HepG2 (cell line): ENCODE measurements around the gene GPRC5B. TPM values are rescaled to one million over a fixed set of nuclear protein-coding genes. Genes with fewer than 3 reads are reported as not detected.

Experiments used
- ATAC-seq: fragments of 200-7000 bp; cut with Tn5 transposase; 3 replicates; pipeline ENCODE4 v1.9.1; 2020; ENCODE audit warnings: mild to moderate bottlenecking, moderate library complexity
- BruUV-seq: library from RNA; stranded (reverse); fragments of 400-500 nt; replicated peaks from 2 replicates; lab custom pipeline; 2021; lab: Mats Ljungman, UMichigan
- CTCF ChIA-PET: fragments of 300-600 bp; formaldehyde crosslinking; extraction: SDS; loops from one replicate; lab custom pipeline; 2021; ENCODE audit warnings: low total read pairs, inconsistent platforms, low intra/inter-chr PET ratio; lab: Yijun Ruan, JAX
- POLR2A ChIA-PET: fragments of 350-600 bp; sonication (Branson Sonifier 250); formaldehyde crosslinking; loops from one replicate; lab custom pipeline; 2020; ENCODE audit warnings: antibody characterized with exemption, inconsistent platforms; lab: Yijun Ruan, JAX
- DNase-seq: peaks from one replicate; pipeline ENCODE4 v3.0.0-alpha.2; 2015; ENCODE audit warnings: low spot score
- FAIRE-seq: peaks from 3 replicates; lab custom pipeline; 2011; peaks lifted over from hg19 to GRCh38; lab: Jason Lieb, UNC
- H2AFZ ChIP-seq: one replicate; pipeline ENCODE4 v1.6.1; 2011; ENCODE audit warnings: low read length, inconsistent platforms
- H3K27ac ChIP-seq: fragments of 300-600 bp; 3 replicates; pipeline ENCODE4 v1.8.0; 2011; ENCODE audit warnings: mixed run types, mild to moderate bottlenecking, mixed read lengths, low read length, inconsistent platforms; ENCODE audit not compliant: insufficient read depth; ENCODE audit errors: extremely low read length
- H3K27me3 ChIP-seq, 2 experiments: fragments of 200-600 bp in 1 of 2; 2 replicates in 1 of 2; 3 replicates in 1 of 2; pipeline versions ENCODE4 v1.6.0 to v1.8.0; 2011; ENCODE audit warnings: low read length in 2 of 2, mild to moderate bottlenecking in 2 of 2, moderate library complexity in 2 of 2, inconsistent platforms in 1 of 2; ENCODE audit not compliant: insufficient read depth in 2 of 2, control insufficient read depth in 1 of 2
- H3K36me3 ChIP-seq, 2 experiments: fragments of 200-600 bp in 1 of 2; replicated peaks in 1 of 2; 2 replicates in 1 of 2; 3 replicates in 1 of 2; pipeline versions ENCODE4 v1.5.1 to v1.8.0; 2011; ENCODE audit warnings: low read length in 2 of 2, inconsistent platforms in 1 of 2; ENCODE audit not compliant: insufficient read depth in 2 of 2, control insufficient read depth in 1 of 2
- H3K4me1 ChIP-seq: 2 replicates; pipeline ENCODE4 v1.5.1; 2012; ENCODE audit warnings: low read length, inconsistent platforms; ENCODE audit not compliant: insufficient read depth
- H3K4me2 ChIP-seq: 2 replicates; pipeline ENCODE4 v1.6.0; 2011; ENCODE audit warnings: low read depth, low read length, inconsistent platforms
- H3K4me3 ChIP-seq, 3 experiments: fragments of 200-600 bp in 1 of 3; sonication (generic), shearing (Covaris generic) in 1 of 3; replicated peaks in 1 of 3; 2 replicates each; pipeline ENCODE4 v1.5.1; 2011 to 2016; ENCODE audit warnings: low read length in 3 of 3, inconsistent platforms in 2 of 3, low read depth in 2 of 3, mild to moderate bottlenecking in 2 of 3, control low read depth in 1 of 3, mixed read lengths in 1 of 3; ENCODE audit not compliant: insufficient read depth in 1 of 3
- H3K79me2 ChIP-seq: one replicate; pipeline ENCODE4 v1.6.1; 2011; ENCODE audit warnings: low read length, inconsistent platforms; ENCODE audit not compliant: insufficient read depth
- H3K9ac ChIP-seq: 2 replicates; pipeline ENCODE4 v1.6.0; 2011; ENCODE audit warnings: mild to moderate bottlenecking, low read depth, low read length, inconsistent platforms; ENCODE audit not compliant: insufficient read depth
- H3K9me3 ChIP-seq: 2 replicates; pipeline ENCODE4 v1.5.1; 2012; ENCODE audit warnings: mild to moderate bottlenecking, low read length
- H4K20me1 ChIP-seq: 2 replicates; pipeline ENCODE4 v1.6.0; 2011; ENCODE audit warnings: inconsistent platforms, mild to moderate bottlenecking, low read length, moderate library complexity; ENCODE audit not compliant: insufficient read depth
- BRCA1 ChIP-seq: sonication (generic); formaldehyde crosslinking; IDR thresholded peaks from 2 replicates; pipeline ENCODE4 v1.4.0; 2020; ENCODE audit warnings: missing genetic modification reagents
- ISL2 ChIP-seq: sonication (generic); formaldehyde crosslinking; IDR thresholded peaks from 2 replicates; pipeline ENCODE4 v1.5.0; 2020; ENCODE audit warnings: missing genetic modification reagents
- MYNN ChIP-seq: sonication (generic); formaldehyde crosslinking; IDR thresholded peaks from 2 replicates; pipeline ENCODE4 v1.4.0; 2020; ENCODE audit warnings: mild to moderate bottlenecking, low read depth, missing genetic modification reagents
- NFRKB ChIP-seq: fragments of 450-650 bp; IDR thresholded peaks from 2 replicates; pipeline ENCODE4 v1.6.1; 2017
- NFYB ChIP-seq: sonication (generic); formaldehyde crosslinking; IDR thresholded peaks from 2 replicates; pipeline ENCODE4 v1.4.0; 2020; ENCODE audit warnings: missing genetic modification reagents
- NKX3-1 ChIP-seq: sonication (generic); formaldehyde crosslinking; IDR thresholded peaks from 2 replicates; pipeline ENCODE4 v1.5.0; 2020; ENCODE audit warnings: missing genetic modification reagents
- SMAD9 ChIP-seq: sonication (generic); formaldehyde crosslinking; IDR thresholded peaks from 2 replicates; pipeline ENCODE4 v1.5.1; 2020; ENCODE audit warnings: mild to moderate bottlenecking, missing genetic modification reagents
- STAG1 ChIP-seq: sonication (generic); formaldehyde crosslinking; IDR thresholded peaks from 2 replicates; pipeline ENCODE4 v1.4.0; 2020; ENCODE audit warnings: missing genetic modification reagents
- ZNF546 ChIP-seq: sonication (generic); formaldehyde crosslinking; conservative IDR thresholded peaks from 2 replicates; pipeline ENCODE4 v1.8.1; 2023; ENCODE audit warnings: mild to moderate bottlenecking, missing genetic modification reagents
- ZNF556 ChIP-seq: sonication (generic); formaldehyde crosslinking; IDR thresholded peaks from 2 replicates; pipeline ENCODE4 v1.4.0; 2020; ENCODE audit warnings: mild to moderate bottlenecking, missing genetic modification reagents, borderline replicate concordance
- ZNF563 ChIP-seq: sonication (generic); formaldehyde crosslinking; IDR thresholded peaks from 2 replicates; pipeline ENCODE4 v1.8.0; 2022; ENCODE audit warnings: mild to moderate bottlenecking, moderate library complexity, missing genetic modification reagents
- WGBS: methylation state at CpG from one replicate; pipeline ENCODE4 v1.1.6; 2017; ENCODE audit warnings: low lambda C conversion rate; 5-methylcytosine and 5-hydroxymethylcytosine counted together
- in situ Hi-C: cut with HindIII; loops from 2 replicates; pipeline ENCODE4 v1.10.0; 2017; ENCODE audit warnings: low pct_unique_long_range_greater_than_20kb; ENCODE audit not compliant: extremely low pct_ligation_motif_present
- intact Hi-C: fragments of 100-400 bp; cut with micrococcal nuclease; formaldehyde crosslinking; loops from one replicate; pipeline ENCODE4 v1.10.0; 2022; ENCODE audit not compliant: unreplicated experiment
- polyA plus RNA-seq, 8 experiments: library from polyadenylated mRNA; depleted of rRNA in 3 of 8; stranded (reverse) in 7 of 8; unstranded in 1 of 8; fragments of >200 nt; fragmentation: Illumina TruSeq in 4 of 8; extraction: Trizol in 4 of 8; gene quantifications; 2 replicates each; pipeline versions ENCODE4 v1.2.1 to v1.2.3, GENCODE V29; 2011 to 2016; ENCODE audit warnings: low read depth in 4 of 8, missing spikeins in 1 of 8, mixed read lengths in 1 of 8; ENCODE audit not compliant: insufficient read depth in 1 of 8
- total RNA-seq, 5 experiments: library from RNA; depleted of rRNA; stranded (reverse); fragments of >200 nt; fragmentation: Illumina TruSeq; extraction: Trizol; gene quantifications; 2 replicates each; pipeline ENCODE4 v1.2.3, GENCODE V29; 2016; ENCODE audit warnings: low read depth in 1 of 5
- TF ChIP-seq, protein P1 (sequence below): sonication (generic); formaldehyde crosslinking; IDR thresholded peaks from 2 replicates; pipeline ENCODE4 v1.8.0; 2022; ENCODE audit warnings: missing genetic modification reagents, mild to moderate bottlenecking, borderline replicate concordance

The GPRC5B gene
- total and polyA plus RNA-seq, 2 of the 13 experiments (the other 11 are each of a cell fraction or from before 2014, with no cell fraction given), result 0.46 to 0.53 TPM

DNA sequence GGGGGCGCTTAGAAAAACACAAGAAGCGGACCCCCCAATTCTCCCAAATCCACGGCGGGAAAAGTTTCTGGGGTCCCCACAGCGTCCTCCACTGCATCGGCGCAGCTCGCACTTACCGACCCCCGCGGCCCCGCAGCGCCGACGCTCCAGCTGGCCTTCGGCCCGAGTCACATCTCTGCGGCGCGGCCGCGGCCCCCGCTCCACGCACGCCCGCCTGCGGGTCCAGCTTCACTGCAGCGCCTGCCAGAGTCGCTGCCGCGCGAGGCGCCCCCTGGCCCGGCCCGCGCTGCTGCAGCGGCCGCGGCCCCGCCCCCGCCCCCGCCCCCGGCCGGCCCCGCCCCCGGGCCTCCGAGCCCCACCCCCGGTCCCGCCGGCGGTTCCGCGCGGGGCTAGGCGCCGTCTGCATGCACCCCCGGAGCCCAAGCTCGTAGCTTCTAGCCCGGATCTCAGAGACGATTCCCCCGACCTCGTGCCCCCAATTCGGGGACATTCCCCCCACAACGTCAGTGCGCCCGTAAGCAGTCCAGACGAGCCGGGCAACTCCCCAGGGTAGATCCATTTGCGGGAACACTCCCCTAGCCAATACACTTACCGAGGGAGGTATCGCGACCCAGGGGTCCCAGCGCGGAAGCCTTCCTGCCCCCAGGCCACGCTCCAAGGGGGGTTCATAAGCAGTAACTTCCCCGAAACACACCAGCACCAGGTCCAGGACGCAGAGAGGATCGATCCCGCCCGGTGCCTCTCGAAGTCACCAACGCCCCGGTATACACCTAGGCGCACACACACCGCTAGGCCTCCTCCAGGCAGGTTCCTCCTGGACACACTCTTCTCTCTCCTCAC lies at the start of gene GPRC5B (continued):
- TF ChIP-seq BRCA1 (CRISPR knock-in tag), result no peak
- TF ChIP-seq NKX3-1 (CRISPR knock-in tag), result no peak
- TF ChIP-seq ZNF556 (CRISPR knock-in tag), result no peak
- TF ChIP-seq NFRKB, result no peak
- TF ChIP-seq SMAD9, result no peak
- TF ChIP-seq, protein P1, sequence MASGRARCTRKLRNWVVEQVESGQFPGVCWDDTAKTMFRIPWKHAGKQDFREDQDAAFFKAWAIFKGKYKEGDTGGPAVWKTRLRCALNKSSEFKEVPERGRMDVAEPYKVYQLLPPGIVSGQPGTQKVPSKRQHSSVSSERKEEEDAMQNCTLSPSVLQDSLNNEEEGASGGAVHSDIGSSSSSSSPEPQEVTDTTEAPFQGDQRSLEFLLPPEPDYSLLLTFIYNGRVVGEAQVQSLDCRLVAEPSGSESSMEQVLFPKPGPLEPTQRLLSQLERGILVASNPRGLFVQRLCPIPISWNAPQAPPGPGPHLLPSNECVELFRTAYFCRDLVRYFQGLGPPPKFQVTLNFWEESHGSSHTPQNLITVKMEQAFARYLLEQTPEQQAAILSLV, result 0 out of 2 replicates have a peak, but pooled peaks have one; percentile 27
- TF ChIP-seq ISL2, result no peak
- TF ChIP-seq STAG1, result peak; percentile 53
- TF ChIP-seq ZNF546 (CRISPR knock-in tag), result 0 out of 2 replicates have a peak, but pooled peaks have one; percentile 30
- TF ChIP-seq MYNN (CRISPR knock-in tag), result no peak

DNA sequence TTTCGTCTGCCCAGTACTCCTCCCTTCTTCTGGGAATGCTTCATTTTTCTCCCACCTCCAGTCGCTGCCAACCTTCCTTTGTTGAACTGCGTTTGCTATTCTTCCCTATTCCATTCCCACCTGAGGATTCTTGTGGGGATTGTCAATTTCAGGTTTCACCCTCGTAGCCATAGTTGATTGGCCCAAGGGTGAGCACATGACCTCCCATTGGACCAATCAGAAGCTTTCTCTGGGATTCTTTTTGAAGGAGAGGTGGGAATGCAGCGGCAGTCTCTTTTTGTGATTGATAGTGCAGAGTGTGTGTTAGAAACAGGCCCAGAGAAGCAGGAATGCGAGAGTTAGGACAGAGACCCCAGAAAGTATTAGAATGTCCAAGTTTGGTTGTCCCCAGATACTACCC lies 49.1 kb upstream of the GPRC5B start:
- no peak overlapping the region for H3K4me3 ChIP-seq
- no peaks in the 10 kb centered on the region for H3K9me3 ChIP-seq
- no TSS peak for BruUV-seq
- CTCF ChIA-PET, result no interaction called here
- H2AFZ ChIP-seq, result no peak overlapping the region
- 5% methylated on average over 6 of the region's 6 CpGs for WGBS
- no peak overlapping the region for H3K4me2 ChIP-seq
- H3K36me3 ChIP-seq, result no peaks in the 10 kb centered on the region
- H3K4me1 ChIP-seq, result no peaks in the 10 kb centered on the region
- TF ChIP-seq ZNF563 (no peak), NFYB (0 out of 2 replicates have a peak, but pooled peaks have one; percentile 16)
- TF ChIP-seq, all 625 proteins: peak for 1
- no peak overlapping the region for H3K9ac ChIP-seq
- H3K27me3 ChIP-seq, result peaks cover 4 to 26% of the 10 kb centered on the region in 2 experiments; a peak in 2 of 5 replicates
- in situ Hi-C loops, result no loop called here
- POLR2A ChIA-PET, result no interaction called here
- H3K27ac ChIP-seq, result no peak overlapping the region
- DNase-seq, result no peak
- intact Hi-C loops, result no loop called here
- no peaks in the 10 kb centered on the region for H4K20me1 ChIP-seq
- no peak for ATAC-seq
- no peaks in the 10 kb centered on the region for H3K79me2 ChIP-seq
- FAIRE-seq, result no peak
